Measurements from ENCODE around the gene KIF5B. TPM values are rescaled to one million over a fixed set of nuclear protein-coding genes. Genes with fewer than 3 reads are reported as not detected.

KIF5B gene
- total and polyA plus RNA-seq, 7 donors = 46.5 to 135 (median 97.4) TPM

DNA sequence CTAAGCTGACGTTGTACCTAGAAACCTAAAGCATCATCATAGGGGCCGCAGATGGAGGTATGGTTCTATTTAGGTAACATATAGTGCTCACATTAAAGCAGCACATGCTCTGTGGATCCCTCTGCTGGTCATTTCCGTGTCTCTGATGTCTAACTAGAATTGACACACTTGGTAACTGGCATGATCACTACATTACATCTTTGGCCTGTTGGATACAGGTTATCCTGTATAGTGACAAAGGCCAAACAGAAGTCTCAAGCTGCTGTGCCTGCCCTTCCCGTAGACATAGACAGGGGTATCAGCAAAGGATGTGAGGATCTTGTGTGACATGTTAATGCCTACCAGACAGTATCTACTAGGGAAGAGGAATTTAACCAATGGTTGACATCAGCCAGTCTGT lies 51.2 kb downstream of the KIF5B start:
- TF ChIP-seq, protein P1, sequence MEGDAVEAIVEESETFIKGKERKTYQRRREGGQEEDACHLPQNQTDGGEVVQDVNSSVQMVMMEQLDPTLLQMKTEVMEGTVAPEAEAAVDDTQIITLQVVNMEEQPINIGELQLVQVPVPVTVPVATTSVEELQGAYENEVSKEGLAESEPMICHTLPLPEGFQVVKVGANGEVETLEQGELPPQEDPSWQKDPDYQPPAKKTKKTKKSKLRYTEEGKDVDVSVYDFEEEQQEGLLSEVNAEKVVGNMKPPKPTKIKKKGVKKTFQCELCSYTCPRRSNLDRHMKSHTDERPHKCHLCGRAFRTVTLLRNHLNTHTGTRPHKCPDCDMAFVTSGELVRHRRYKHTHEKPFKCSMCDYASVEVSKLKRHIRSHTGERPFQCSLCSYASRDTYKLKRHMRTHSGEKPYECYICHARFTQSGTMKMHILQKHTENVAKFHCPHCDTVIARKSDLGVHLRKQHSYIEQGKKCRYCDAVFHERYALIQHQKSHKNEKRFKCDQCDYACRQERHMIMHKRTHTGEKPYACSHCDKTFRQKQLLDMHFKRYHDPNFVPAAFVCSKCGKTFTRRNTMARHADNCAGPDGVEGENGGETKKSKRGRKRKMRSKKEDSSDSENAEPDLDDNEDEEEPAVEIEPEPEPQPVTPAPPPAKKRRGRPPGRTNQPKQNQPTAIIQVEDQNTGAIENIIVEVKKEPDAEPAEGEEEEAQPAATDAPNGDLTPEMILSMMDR (IDR thresholded peaks at IDR 0.05) = peak; percentile 47
- intact Hi-C loops (cut with DNase I) = loop anchor here (2.0 to 5.0 kb wide), 2 partner anchors 142 to 148 kb away; no protein-coding TSS in a partner anchor
- H3K27ac ChIP-seq = no peak overlapping the region
- DNase-seq = no peak
- no peak overlapping the region for H3K4me3 ChIP-seq
- ATAC-seq = peak; percentile 44 to 66 (median 54)
- no peaks in the 10 kb centered on the region for H3K9me3 ChIP-seq
- H3K4me1 ChIP-seq = peaks cover 15% of the 10 kb centered on the region
- WGBS, 3 donors = 50 to 65% (median 54%) methylated on average over 4 of the region's 4 CpGs
- peaks cover 0 to 19% of the 10 kb centered on the region in 2 donors for H3K36me3 ChIP-seq (ENCODE audit: insufficient read depth in 1 of 2, low read depth in 1 of 2)
- no peaks in the 10 kb centered on the region for H3K27me3 ChIP-seq (ENCODE audit: insufficient read depth in 3 of 3, low read length in 2 of 3)

DNA sequence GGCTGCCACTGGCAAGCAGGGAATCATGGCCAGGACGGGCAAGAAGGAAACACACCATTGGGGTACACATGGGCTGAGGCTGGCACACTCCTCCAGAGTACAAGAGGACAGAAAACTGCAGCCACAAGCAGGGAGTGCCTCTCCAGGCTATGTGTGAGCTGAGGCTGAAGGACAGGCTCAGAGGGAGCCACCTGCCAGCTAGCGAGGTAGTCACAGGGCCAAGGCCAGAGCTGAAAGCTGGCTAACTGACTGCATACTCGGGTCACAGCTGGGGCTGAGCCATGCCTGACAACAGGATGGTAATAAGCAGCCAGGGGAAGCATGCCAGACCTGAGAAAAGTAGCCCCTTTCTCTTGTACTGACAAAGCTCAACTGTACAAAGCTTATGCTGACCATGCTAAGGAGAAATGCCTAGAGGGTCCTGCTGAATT lies 52.0 kb downstream of the KIF5B start:
- intact Hi-C loops (cut with DNase I) = loop anchor here in 1 of 2 donors (2.0 kb wide), 1 partner anchor 141 kb away; no protein-coding TSS in a partner anchor
- no peaks in the 10 kb centered on the region for H3K27me3 ChIP-seq (ENCODE audit: insufficient read depth in 3 of 3, low read length in 2 of 3)
- H3K9me3 ChIP-seq = no peaks in the 10 kb centered on the region
- peak; percentile 88 to 93 (median 90) for ATAC-seq
- peaks cover 0 to 10% of the 10 kb centered on the region in 2 donors for H3K36me3 ChIP-seq (ENCODE audit: insufficient read depth in 1 of 2, low read depth in 1 of 2)
- DNase-seq = peak; percentile 63 to 78
- no peak overlapping the region for H3K4me3 ChIP-seq
- H3K27ac ChIP-seq = peak overlapping the region; percentile 53
- WGBS, 3 donors = 23 to 39% (median 24%) methylated on average over 3 of the region's 3 CpGs
- peaks cover 15% of the 10 kb centered on the region for H3K4me1 ChIP-seq
- TF ChIP-seq, protein P1 (IDR thresholded peaks at IDR 0.05) = no peak

DNA sequence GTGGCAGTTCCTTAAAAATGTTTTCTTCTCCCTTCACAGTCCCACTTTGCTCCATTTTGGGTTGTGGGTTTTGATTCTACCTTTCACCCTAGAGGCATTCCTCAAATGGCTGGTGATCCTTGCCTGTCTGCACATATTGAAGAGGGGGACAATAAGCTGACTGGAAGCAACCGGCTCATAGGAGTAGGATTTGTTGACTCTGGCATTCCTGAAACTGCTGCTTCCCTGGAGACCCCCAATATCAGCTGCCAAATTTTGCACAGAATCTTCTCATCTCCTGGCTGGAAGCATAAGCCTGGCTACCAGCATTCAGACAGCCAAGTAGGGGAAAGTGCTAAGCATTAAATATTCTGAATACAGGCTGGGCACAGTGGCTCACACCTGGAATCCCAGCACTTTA lies 53.7 kb downstream of the KIF5B start:
- Histone ChIP-seq H3K27ac (no peak overlapping the region), H3K9me3 (no peaks in the 10 kb centered on the region), H3K4me3 (no peak overlapping the region), H3K36me3 (ENCODE audit: insufficient read depth in 1 of 2, low read depth in 1 of 2) (no peaks in the 10 kb centered on the region), H3K4me1 (peaks cover 15% of the 10 kb centered on the region), H3K27me3 (ENCODE audit: insufficient read depth in 3 of 3, low read length in 2 of 3) (no peaks in the 10 kb centered on the region)
- no peak for DNase-seq
- no peak for ATAC-seq
- TF ChIP-seq, protein P1 (IDR thresholded peaks at IDR 0.05) = no peak
- WGBS, 3 donors = 44 to 47% (median 46%) methylated on average over 1 of the region's 1 CpG
- intact Hi-C loops (cut with DNase I) = no loop called here

- DNase-seq (no peak), ATAC-seq (no peak)
- Histone ChIP-seq H3K27ac (no peak overlapping the region), H3K9me3 (no peaks in the 10 kb centered on the region), H3K4me3 (no peak overlapping the region), H3K4me1 (peaks cover 15% of the 10 kb centered on the region), H3K27me3 (ENCODE audit: insufficient read depth in 3 of 3, low read length in 2 of 3) (no peaks in the 10 kb centered on the region), H3K36me3 (ENCODE audit: insufficient read depth in 1 of 2, low read depth in 1 of 2) (no peaks in the 10 kb centered on the region)
- TF ChIP-seq, protein P1 (IDR thresholded peaks at IDR 0.05) = no peak
- 67 to 76% (median 73%) methylated on average over 4 of the region's 4 CpGs for WGBS, 3 donors
- intact Hi-C loops (cut with DNase I) = no loop called here
Observed at GRCh38 chr10:32000937-32001336, 55.3 kb downstream of the KIF5B start.

DNA sequence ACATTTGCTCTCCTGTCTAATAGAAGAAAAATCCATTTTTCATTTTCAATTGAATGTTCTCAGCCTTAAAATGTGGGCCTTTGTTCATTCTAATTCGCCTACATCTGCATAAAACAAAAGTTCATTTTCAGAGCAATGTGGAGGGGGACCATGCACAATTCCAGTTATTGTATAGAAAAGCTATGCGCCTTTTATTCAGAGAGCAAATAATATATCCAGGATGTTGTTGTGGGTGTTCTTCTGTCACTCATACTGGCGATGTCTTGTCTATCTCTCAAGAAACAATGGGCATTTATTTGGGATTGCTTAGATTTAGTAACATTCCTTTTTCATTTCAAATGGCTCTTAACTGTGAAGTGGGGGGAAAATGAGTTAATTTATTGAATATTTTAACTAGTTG lies 56.4 kb downstream of the KIF5B start:
- H3K27me3 ChIP-seq (ENCODE audit: insufficient read depth in 3 of 3, low read length in 2 of 3) = no peaks in the 10 kb centered on the region
- TF ChIP-seq, protein P1 (IDR thresholded peaks at IDR 0.05) = no peak
- no peak for ATAC-seq
- H3K4me3 ChIP-seq = no peak overlapping the region
- H3K4me1 ChIP-seq = peaks cover 14% of the 10 kb centered on the region
- DNase-seq = no peak
- no peak overlapping the region for H3K27ac ChIP-seq
- no peaks in the 10 kb centered on the region for H3K36me3 ChIP-seq (ENCODE audit: insufficient read depth in 1 of 2, low read depth in 1 of 2)
- intact Hi-C loops (cut with DNase I) = no loop called here
- 96 to 98% (median 97%) methylated on average over 3 of the region's 3 CpGs for WGBS, 3 donors
- no peaks in the 10 kb centered on the region for H3K9me3 ChIP-seq
